Hematopoietic multipotent progenitor cell treated with erythropoietin and hydrocortisone succinate and interleukin-3 and kit ligand, for 15 days (in vitro differentiated cells): ENCODE data around the gene ALDH1A3.

Experiments used
- DNase-seq: peaks from one replicate; pipeline ENCODE4 v3.0.0-alpha.2; 2015; ENCODE audit warnings: low spot score

ALDH1A3 gene

DNA sequence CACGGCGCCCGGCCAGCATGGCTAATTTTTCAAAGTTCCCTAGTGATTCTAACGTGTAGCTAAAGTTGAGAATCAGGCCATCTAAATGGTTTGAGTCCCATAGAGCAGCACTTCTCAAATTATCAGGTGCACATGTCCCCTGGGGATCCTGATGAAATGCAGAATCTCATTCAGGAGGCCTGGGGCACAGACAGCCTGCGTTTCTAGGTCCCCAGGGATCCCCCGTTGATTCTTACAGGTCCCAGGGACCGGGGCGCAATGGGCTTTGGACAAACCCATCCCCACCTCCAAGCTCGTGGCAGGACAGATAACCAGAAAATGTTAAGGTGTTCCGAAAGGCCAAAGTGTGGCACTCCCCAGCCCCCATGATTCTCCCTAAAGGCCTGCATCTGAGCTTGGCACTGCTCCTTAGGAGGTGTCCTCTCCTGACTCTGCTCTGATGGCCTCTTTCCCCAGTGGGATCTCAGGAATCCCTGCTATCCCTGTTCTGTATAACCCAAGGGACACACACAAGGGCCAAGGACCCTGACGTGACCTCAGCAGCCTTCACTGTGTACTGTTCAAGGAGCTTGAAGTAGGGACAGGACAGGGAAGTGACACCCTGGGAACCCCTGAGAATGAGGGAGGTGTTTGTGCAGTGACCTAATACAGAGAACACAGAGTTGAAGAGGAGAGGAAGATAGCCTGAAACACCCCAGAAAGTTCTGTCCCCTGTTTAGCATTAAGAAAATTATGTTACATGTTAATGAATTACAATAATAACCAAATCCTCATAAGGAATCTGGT, 47.5 kb downstream of the ALDH1A3 start:
- DNase-seq = no peak

- no peak for DNase-seq
These were observed 49.1 kb downstream of the ALDH1A3 start for GRCh38 chr15:100928632-100929280.

DNA sequence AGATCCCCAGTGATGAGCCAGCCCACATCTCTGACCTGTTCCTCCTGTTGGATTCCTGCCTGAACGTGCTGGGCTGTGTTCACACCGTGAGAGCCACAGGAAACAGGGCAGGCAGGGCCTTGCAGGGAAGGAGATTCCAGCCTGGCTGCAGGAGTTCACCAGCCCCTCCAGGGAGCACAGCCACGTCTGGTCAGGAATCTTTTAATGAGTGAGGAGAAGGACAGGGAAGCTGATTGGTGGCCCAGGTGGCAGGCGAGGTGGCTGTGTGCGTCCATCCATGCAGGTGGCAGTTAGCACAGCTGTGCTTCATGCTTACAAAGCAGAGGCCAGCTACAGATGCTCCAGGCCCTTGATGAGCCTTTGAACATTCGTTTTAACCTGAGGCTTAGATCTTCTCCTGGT, 50.0 kb downstream of the ALDH1A3 start:
- no peak for DNase-seq

DNA sequence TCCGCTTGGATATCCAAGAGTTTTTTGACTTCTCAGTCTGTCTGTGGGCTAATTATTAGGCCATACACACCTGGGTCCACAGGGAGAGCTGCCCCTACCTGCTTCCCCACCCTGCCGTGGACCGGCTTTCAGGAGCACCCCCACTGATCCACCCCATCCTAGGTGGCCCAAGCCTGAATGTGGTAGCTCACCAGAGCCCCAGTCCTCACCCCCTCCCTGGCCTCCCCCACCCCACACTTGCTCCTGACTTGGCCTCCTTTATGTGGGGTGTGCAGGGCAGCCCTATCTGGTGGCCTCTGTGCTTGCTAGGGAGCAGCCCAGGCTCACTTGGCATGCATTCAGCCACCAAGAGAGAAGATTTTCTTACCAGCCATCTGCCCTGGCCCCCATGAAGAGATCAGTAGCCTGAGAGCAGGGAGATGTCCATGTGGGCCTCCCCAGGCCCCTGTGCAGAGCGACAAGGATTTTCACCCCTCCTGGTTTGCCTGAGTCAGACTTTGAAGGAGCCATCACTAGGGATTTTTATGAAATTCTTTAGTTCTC, 50.7 kb downstream of the ALDH1A3 start:
- DNase-seq = no peak

DNA sequence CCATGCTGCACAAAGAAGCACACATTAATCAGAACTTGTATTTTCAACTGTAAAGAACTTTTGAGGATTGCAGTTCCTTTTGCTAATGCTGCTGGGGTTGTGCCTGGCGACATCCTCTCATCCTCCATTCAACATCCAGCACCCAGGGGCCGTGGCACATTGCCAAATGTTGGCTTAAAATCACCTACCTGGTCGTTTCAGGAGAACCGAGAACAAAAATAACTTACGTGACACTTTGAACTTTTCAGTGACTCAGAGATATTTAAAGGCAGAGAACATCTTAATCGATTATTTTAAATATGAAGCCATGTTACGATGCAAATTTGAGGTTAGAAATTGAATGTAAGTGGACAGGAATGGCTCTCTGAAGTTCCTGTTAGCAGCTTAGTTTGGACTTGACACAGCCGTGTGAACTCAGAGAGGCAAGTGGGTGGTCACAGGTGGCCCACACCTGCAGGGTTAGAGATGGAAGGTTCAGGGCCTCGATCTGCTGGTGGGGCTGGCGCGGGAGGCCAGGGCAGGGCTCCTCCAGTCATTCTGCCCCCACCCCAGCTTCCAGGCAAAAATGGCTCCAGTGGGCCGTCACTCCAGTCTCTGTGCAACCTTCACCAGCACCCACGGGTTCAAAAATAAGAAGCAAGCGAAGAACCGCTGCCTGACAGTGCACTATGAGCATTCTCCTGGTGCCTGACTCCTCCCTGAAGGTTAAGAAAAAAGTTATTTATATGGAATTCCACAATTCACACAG, 51.7 kb downstream of the ALDH1A3 start:
- DNase-seq = no peak

DNA sequence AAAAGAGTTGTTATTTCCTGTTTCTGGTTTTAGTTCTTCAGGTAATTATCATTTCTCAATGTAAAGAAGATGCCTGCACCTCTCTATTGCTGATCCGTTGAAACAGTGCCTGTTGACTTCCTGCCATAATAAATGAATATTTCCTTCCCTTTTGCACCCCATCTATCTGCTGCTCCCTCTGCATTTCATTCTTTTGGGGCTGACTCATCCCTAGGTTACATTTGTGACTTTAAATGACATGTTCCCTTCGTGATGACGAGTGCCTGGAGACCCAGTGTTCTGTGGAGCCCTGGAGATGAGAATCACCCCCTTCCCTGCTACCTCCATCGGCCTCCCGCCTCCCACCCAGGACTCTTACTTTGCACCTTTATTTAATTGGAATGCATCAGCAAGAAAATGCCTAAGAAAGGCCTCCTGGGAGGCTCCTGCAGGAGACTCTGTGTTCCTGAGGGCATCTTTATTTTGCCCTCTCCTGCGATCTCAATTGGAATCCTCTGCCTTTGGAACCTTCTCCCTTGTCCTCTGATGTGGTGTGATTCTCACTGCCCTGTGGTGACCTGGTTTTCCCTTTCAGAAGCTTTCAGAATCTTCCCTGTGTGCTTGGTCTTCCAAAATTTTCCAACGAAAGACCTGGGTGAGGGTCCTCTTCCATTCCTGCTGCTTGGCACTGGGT, 53.2 kb downstream of the ALDH1A3 start:
- DNase-seq = no peak

GRCh38 chr15:100934166-100934565, 54.5 kb downstream of the ALDH1A3 start:
- no peak for DNase-seq

DNA sequence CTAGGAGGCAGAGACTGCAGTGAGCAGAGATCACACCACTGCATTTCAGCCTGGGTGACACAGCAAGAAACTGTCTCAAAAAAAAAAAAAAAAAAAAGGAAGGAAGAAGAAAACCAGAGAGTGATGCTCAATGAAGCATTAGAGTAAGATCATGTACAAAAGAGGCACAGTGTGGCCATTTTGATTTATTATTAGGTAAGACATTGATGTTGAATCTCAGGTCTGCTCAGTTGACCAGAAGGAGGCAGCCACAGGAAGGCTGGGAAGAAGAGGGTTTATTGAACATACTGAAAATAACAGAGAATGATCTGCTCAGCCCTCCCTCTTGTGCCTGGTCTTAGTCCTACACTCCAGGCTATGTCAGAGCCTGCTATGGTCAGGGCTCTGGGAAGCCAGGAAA, 55.1 kb downstream of the ALDH1A3 start:
- DNase-seq = no peak

GRCh38 chr15:100937171-100937570, 57.5 kb downstream of the ALDH1A3 start:
- no peak for DNase-seq

DNA sequence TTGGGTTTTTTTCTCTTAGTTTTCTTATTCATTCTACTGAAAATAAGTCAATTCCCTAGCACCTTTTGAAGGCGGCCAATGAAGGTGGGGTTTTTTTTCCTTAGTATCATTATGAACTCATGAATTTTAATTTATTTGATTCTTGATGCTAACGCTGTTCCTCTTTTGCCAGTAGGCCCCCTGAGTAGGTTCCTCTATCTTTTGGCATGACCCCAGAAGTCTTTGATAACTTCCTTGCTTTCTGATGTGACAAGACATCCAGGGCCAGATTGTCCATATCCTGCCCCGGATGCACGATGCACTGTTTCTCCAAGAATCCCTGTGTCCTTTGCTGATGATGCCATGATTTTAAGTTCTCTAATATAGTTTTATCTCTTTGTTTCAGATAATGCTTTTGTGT, 60.2 kb downstream of the ALDH1A3 start:
- DNase-seq = no peak

DNA sequence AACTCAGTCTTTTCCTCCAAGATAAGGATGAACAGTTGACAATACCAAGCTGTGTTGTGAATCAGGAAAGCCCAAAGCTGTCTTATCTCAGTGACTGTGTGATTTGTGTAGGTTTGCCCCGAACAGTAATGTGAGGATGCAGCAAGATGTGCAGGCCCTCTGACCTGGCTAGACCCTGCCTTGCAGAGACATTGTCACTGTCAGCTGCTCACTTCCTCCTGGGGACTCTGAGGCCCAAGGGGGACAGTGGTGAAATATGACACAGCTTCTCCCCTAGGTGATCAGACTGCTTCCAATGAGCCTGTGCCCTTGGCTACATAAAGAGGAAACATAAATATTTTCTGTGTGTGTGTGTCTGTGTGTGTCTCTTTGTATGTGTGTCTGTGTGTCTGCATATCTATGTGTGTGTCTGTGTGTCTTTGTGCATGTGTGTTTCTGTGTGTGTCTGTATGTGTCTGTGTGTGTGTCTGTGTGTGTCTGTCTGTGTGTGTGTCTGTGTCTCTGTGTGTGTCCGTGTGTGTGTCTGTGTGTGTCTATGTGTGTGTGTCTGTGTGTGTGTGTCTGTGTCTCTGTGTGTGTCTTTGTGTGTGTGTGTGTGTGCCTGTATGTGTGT, 61.2 kb downstream of the ALDH1A3 start:
- no peak for DNase-seq

DNA sequence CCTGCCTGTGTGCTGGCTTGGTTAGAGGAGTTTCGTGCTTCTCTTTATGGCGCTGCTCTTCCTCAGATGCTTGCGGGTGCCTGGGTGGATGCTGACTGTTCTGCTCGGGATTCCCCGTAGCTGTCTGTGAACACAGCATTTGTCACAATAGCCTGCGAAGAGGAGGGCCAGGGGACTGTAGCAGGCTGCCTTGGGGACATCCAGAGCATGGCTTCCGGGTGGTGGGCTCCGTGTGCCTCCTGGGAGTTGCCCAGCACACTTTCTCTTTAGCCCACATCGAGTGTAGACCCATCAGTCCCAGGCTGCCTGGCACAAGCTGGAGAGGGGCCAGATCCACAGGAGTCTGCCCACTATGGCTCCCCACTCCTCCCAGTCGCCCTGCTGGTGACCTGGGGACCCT, 61.9 kb downstream of the ALDH1A3 start:
- no peak for DNase-seq

DNA sequence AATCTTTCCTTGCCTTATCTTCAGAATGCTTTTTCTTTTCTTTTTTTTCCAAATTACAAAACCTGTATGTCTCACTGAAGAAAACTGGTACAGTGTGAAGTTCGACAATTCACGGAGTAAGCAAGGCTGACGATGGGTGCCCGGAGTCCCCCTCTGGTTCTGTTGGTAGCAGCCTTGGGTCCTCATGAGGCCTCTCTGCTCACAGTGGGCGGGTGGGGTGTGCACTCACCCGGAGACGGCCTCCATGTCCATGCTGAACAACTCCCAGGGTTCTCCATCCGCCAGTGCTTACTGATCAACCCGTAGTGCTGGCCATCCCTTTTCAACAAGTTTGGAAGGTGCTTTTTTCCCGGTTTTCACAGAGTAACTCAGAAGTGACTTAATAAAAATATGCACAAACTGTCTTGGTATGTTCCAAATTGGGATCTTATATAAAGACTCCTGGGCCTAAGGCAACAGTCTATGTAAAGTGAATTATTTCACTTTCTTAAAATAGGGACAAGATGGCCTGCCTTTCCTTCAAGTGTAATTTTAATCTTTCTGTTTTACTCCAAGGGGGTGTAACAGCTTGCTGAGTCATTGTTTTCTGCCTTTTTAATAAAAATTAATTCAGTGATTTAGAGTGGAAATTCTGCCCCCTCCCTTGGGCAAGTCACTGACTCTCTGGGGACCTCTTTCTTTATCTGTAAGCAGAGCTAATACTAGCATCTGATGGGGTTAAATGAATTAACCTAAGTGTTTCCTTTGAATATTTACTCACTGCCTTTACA, 63.2 kb downstream of the ALDH1A3 start:
- no peak for DNase-seq

GRCh38 chr15:100944244-100944895, 64.7 kb downstream of the ALDH1A3 start:
- no peak for DNase-seq

GRCh38 chr15:100944986-100945385, 65.4 kb downstream of the ALDH1A3 start:
- no peak for DNase-seq

- DNase-seq = no peak
These were observed 68.3 kb downstream of the ALDH1A3 start for GRCh38 chr15:100947760-100948429.

DNA sequence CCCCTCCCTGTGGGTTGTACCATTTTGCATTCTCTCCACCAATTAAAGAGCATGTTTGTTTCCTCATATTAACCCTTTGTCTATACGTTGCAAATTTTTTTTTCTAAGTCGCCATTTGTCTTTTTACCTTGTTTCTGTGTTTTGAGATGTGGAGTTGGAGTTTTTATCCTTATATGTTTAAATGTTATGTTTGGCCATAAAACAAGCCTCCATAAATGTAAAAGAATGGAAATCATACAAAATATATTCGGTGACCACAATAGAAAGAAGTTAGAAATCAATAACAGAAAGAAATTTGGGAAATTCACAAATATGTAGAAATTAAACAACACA, 68.8 kb downstream of the ALDH1A3 start:
- DNase-seq = no peak

DNA sequence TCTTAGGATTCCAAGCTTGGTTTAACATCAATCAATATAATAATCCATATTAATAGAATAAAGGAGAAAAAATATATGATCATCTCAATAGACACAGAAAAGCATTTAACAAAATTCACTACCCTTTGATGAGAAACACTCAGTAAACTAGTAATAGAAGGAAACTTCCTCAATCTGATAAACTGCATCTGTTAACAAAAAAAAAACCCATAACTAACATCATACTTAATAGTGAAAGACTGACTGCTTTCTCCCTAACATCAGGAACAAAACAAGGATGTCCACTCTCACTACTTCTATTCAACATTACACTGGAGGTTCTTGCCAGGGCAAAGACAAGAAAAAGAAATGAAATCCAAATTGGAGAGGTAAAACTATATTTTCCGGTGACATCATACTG, 70.1 kb downstream of the ALDH1A3 start:
- no peak for DNase-seq

GRCh38 chr15:100951965-100952364, 72.3 kb downstream of the ALDH1A3 start:
- no peak for DNase-seq

DNA sequence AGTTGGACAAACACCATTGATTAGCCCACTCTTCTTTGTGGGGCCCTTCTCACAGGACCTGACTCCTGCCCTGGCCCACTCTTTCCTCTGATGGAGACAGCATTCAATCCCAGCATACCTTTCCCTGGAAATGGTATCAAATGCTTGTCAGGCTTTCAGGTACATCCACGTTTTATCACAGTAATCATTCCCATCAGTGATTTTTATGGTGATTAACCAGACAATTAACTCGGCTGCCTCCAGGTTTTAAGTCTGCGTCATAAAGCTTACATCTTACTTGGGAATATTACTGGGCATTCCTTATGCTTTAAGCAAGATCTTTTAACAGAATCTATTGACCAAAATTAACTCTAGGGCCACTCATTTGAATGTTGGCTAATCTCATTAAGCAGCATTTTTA, 72.9 kb downstream of the ALDH1A3 start:
- no peak for DNase-seq
